GM18520 (cell line): ENCODE data around the gene KIF1B.

Source experiments
- ATAC-seq: cut with Tn5 transposase; IDR thresholded peaks from one replicate; pipeline ENCODE4 v1.9.1; 2021; ENCODE audit not compliant: unreplicated experiment

The KIF1B gene, protein sequence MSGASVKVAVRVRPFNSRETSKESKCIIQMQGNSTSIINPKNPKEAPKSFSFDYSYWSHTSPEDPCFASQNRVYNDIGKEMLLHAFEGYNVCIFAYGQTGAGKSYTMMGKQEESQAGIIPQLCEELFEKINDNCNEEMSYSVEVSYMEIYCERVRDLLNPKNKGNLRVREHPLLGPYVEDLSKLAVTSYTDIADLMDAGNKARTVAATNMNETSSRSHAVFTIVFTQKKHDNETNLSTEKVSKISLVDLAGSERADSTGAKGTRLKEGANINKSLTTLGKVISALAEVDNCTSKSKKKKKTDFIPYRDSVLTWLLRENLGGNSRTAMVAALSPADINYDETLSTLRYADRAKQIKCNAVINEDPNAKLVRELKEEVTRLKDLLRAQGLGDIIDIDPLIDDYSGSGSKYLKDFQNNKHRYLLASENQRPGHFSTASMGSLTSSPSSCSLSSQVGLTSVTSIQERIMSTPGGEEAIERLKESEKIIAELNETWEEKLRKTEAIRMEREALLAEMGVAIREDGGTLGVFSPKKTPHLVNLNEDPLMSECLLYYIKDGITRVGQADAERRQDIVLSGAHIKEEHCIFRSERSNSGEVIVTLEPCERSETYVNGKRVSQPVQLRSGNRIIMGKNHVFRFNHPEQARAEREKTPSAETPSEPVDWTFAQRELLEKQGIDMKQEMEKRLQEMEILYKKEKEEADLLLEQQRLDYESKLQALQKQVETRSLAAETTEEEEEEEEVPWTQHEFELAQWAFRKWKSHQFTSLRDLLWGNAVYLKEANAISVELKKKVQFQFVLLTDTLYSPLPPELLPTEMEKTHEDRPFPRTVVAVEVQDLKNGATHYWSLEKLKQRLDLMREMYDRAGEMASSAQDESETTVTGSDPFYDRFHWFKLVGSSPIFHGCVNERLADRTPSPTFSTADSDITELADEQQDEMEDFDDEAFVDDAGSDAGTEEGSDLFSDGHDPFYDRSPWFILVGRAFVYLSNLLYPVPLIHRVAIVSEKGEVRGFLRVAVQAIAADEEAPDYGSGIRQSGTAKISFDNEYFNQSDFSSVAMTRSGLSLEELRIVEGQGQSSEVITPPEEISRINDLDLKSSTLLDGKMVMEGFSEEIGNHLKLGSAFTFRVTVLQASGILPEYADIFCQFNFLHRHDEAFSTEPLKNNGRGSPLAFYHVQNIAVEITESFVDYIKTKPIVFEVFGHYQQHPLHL (N-terminal part only)

DNA sequence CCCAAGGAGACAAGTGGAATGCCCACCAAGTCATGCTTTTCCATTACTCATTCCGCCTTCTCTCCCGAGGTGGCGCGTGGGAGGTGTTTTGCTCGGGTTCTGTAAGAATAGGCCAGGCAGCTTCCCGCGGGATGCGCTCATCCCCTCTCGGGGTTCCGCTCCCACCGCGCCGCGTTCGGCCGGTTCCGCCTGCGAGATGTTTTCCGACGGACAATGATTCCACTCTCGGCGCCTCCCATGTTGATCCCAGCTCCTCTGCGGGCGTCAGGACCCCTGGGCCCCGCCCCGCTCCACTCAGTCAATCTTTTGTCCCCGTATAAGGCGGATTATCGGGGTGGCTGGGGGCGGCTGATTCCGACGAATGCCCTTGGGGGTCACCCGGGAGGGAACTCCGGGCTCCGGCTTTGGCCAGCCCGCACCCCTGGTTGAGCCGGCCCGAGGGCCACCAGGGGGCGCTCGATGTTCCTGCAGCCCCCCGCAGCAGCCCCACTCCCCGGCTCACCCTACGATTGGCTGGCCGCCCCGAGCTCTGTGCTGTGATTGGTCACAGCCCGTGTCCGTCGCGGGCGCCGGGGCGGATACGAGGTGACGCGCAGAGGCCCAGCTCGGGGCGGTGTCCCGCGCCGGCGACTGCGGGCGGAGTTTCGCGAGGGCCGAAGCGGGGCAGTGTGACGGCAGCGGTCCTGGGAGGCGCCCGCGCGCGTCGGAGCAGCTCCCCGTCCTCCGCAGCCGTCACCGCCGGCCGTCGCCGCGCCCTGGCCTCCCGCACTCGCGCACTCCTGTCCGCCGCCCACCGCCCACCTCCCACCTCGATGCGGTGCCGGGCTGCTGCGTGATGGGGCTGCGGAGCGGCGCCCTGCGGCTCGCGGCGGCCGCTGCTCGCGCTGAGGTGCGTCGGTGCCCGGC lies at the start of gene KIF1B:
TSS of gene KIF1B (plus strand) at position 666 of the 906 bp plus-strand sequence. CDS start 21,759 bp downstream, outside the sequence.
- peak; percentile 99 for ATAC-seq

- no peak for ATAC-seq
Observed at GRCh38 chr1:10160907-10161490, 49.4 kb upstream of the KIF1B start.

DNA sequence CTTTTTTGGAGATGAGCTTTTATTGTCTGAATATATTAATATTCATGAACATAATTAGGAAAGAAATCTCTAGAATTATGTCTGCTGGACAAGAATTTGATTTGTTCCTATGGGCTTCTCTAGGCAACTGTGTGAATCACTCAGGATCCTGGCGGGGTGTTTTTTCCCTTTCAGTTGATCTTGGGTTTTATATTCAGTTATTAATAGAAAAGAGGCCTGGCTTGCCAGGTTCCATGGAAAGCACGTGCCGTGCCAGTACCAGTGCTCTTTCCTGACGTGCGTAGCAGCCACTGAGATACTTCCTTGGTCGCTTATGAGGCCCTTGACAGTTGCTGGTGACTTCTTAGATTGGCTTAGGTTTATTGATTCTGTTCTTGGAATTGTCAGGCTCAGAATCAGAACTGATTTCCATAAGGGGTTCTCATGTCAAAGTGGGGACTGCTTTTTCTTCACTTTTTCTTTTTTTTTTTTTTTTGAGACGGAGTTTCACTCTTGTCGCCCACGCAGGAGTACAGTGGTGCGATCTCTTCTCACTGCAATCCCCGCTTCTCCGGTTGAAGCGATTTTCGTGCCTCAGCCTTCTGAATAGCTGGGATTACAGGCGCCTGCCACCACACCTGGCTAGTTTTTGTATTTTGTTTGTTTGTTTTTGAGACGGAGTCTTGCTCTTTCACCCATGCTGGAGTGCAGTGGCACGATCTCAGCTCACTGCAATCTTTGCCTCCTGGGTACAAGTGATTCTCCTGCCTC lies 48.7 kb upstream of the KIF1B start:
- ATAC-seq: no peak

GRCh38 chr1:10168912-10169514 lies 41.4 kb upstream of the KIF1B start:
- ATAC-seq: no peak

DNA sequence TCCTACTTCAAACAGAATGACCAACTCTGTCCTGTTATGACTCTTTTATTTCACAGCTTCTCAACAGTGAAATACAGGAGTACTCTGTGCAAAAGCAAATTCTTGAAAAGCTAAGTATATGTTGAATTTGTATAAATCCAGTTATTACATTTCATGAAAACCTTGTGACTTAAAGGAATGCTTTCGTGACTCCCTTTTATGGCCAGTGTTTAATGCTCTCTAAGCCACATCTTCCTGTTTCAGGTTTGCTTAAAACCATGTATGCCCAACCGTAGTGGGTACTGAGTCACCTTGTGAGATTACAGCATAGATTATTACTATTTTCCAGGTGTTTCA lies 40.2 kb upstream of the KIF1B start:
- peak; percentile 53 for ATAC-seq

- no peak for ATAC-seq
Observed at GRCh38 chr1:10171105-10171767, 39.1 kb upstream of the KIF1B start.

DNA sequence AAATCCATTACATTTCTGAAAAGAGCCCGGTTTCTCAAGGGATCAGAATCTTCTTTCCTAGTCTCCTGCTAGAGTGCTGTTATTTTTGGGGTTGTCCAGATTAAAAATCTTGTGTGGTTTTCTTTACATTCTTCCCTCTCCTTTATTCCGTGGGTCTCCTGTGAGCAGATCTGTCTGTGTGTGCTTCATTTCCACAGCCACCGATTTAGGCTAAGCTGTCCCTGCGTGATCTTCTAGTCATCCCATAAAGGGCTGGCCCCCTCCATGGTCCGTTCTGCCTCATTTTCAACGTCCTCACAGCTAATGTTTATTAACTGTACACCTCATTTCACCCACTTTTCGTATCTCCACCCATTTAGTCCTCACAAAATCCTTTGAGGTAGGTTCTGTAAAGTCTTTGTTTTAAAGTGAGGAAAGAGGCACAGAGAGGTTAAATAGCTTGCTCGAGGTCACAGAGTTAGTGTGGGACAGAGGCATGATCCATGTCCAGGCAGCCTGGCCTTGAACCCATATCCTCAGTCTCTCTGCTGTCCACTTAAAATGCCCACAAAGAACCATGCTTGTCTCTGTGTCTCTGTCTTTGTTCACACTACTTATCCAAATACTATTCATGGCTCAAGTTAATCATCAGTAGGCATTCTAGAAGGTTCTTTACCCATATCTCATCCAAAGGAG lies 38.2 kb upstream of the KIF1B start:
- no peak for ATAC-seq

GRCh38 chr1:10173582-10173981 lies 36.8 kb upstream of the KIF1B start:
- no peak for ATAC-seq

GRCh38 chr1:10177876-10178275 lies 32.5 kb upstream of the KIF1B start:
- no peak for ATAC-seq

- ATAC-seq: no peak
Observed at GRCh38 chr1:10178597-10179405, 31.6 kb upstream of the KIF1B start.

GRCh38 chr1:10179406-10180091 lies 30.8 kb upstream of the KIF1B start:
- ATAC-seq: no peak

GRCh38 chr1:10181154-10181553 lies 29.2 kb upstream of the KIF1B start:
- ATAC-seq: no peak

DNA sequence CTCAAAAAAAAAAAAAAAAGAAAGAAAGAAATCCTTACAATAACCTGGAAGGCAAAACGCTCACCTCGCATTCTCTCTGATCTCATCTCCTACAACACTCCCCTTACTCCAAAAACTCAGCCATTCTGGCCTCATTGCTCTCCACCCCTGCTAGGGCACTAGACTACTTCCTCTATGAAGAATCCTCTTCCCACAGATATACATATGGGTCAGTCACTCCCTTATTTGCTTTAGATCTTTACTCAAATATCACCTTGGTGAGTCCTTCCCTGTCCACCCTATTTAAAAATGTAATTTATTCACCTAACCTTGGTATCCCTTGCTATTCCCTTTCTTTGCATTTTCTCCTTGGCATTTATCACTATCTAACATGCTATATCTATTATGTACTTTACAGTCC lies 24.6 kb upstream of the KIF1B start:
- no peak for ATAC-seq

DNA sequence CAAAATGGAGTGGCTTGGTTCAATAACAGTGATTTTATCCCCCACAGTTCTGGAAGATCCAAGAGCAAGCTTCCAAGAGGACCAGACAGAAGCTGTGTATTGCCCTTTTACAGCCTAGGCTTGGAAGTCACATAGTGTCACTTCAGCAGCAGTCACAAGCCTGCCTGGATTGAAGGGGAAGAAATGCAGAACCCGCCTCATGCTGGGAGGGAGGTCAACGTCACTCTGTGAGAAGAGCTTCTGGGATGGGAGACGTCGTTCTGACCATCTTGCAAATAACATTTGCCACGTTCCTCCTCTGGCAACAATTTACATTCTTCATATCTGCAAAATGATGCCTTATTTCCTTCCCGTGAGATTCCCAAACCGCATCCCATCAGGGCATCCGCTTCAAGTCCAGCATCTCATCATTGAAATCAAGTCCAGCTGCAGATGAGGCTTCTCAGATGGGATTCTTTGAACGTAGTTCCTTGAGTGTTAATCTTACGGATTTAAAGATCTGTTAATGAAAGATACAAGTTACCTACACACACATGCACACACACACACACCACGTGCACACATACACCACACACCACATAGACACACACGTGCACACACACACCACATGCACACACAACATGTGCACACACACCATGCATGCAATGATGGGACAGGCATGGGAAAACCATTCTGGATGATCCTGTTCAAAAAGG lies 23.9 kb upstream of the KIF1B start:
- no peak for ATAC-seq

GRCh38 chr1:10187026-10187334 lies 23.4 kb upstream of the KIF1B start:
- no peak for ATAC-seq

- ATAC-seq: no peak
Observed at GRCh38 chr1:10188133-10188650, 22.2 kb upstream of the KIF1B start.
